GM12801 (cell line): ENCODE data around the gene SPRY4.

Experiments used
- CTCF ChIP-seq: IDR thresholded peaks from one replicate; pipeline ENCODE4 v1.5.1; 2011; ENCODE audit warnings: control low read depth; ENCODE audit not compliant: insufficient read length; ENCODE audit errors: extremely low read depth

Gene SPRY4

GRCh38 chr5:142322403-142322746 lies 2.4 kb downstream of the SPRY4 start:
- no peak for TF ChIP-seq CTCF

DNA sequence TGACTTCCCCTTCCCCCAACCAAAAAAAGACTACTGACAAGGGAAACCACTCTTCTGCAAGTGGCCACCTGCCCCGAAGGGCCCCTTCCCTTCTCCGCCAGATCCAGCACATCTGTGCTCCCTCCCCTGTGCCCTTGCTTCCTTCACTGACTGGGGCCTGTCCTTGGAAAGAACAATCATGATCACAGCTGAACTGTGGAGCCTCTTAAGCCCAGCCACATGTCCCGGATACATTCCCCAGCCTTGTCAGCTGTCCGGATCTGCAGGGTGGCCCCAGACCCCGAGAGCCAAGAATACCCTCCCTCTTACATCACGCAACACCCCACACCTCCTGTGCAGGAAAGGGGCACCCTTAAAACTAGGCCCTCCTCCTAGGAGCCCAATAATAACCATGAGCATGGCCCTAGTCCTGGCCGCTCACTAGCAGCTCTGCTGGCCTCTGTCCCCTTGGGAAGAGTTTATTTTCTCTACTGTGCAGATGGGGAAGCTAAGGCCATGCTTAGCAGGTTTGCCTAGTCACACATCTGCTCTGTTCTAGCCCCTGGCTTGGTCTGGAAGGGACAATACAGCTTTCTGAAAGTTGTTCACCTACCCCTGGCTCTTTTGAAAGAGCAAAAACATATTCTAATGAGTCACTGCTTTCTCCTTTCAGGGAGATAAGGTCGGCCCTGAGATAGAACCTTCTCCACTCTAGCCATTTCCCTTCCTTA lies 3.8 kb downstream of the SPRY4 start:
- TF ChIP-seq CTCF, result no peak

DNA sequence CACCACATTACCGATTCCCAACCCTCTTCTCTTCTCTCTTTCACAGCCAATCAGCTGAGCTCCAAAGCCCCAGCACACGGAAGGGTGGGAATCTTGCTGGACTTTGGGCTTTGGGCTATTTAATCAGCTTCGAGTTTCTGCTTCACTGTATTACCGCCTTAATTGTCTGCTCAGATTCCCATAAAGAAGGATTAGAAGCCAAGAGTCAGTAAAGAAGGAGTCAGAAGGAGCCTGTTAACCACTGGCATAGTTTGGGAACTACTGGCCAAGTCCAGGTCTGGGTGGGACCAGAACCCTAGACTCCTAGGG lies 4.4 kb downstream of the SPRY4 start:
- no peak for TF ChIP-seq CTCF

- no peak for TF ChIP-seq CTCF
Measured at GRCh38 chr5:142319560-142320429, 5.0 kb downstream of the SPRY4 start.

DNA sequence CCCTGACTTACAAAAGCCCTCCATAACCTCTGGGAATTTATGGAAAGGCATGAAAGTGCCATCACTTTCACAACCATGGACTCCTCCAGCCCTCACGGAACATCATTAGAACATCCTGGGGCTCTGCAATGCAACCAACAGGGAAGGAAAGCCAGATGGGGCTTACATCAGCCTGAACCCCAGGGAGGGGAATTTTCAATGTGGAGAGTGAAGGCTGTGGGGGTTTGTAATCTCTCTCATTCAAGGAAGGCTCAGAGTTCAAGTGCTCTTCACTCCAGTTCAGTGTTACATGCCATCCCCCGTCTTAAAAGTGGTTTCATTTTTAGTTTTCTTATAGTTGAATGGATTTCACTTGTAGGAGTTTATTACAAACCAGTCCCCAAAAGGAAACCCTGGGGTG lies 5.7 kb downstream of the SPRY4 start:
- no peak for TF ChIP-seq CTCF

DNA sequence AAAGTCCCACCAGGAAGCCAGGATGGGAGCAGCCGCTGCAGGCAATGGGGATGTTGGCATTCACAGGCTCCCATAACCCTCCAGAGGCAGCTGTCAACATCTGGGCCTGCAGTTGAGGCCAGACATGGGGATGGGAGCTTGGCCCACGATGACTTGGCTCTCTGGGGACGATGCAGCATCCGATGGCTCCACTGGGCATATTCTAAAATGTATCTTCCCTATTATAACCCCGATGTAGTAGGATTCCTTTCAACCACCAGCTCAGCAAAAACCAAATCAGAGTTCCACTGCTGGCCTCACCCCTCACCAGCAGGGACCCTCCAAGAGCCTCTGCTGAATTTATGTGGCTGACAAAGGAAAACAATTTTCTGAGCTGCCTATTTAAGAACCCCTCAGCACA lies 7.1 kb downstream of the SPRY4 start:
- no peak for TF ChIP-seq CTCF

- TF ChIP-seq CTCF, result no peak
Measured at GRCh38 chr5:142317173-142317572, 7.6 kb downstream of the SPRY4 start.
